Adrenal gland (tissue), 5 donors: ENCODE data around the gene ADK.

Experiments used
- CTCF ChIP-seq, 6 experiments: fragments of 450-650 bp in 4 of 6; fragments of 200-600 bp in 2 of 6; sonication (generic) in 1 of 6; IDR thresholded peaks; 1 replicate in 5 of 6; 2 replicates in 1 of 6; pipeline versions ENCODE4 v1.5.1 to v1.8.0; 2016 to 2021; ENCODE audit warnings: antibody characterized with exemption in 6 of 6, mild to moderate bottlenecking in 2 of 6, moderate library complexity in 1 of 6
- POLR2A ChIP-seq, 2 donors: fragments of 450-650 bp; IDR thresholded peaks; one replicate each; pipeline ENCODE4 v1.6.1; 2017; ENCODE audit warnings: antibody characterized with exemption in 2 of 2, mild to moderate bottlenecking in 2 of 2, moderate library complexity in 1 of 2
- donor health status: DM: no; HTN: no; CAD: no.

GRCh38 chr10:74238516-74238915 lies 87.5 kb downstream of the ADK start:
- TF ChIP-seq POLR2A (IDR thresholded peaks at IDR 0.05) (no peak), CTCF (IDR thresholded peaks at IDR 0.05) (no peak)
